Measurements from ENCODE around the gene OR1F1.
"Not testable (repeated sequence)": the region's sequence is repeated elsewhere in the genome, so short reads cannot be mapped to it uniquely, and the experiment has no call there.

Gene OR1F1

DNA sequence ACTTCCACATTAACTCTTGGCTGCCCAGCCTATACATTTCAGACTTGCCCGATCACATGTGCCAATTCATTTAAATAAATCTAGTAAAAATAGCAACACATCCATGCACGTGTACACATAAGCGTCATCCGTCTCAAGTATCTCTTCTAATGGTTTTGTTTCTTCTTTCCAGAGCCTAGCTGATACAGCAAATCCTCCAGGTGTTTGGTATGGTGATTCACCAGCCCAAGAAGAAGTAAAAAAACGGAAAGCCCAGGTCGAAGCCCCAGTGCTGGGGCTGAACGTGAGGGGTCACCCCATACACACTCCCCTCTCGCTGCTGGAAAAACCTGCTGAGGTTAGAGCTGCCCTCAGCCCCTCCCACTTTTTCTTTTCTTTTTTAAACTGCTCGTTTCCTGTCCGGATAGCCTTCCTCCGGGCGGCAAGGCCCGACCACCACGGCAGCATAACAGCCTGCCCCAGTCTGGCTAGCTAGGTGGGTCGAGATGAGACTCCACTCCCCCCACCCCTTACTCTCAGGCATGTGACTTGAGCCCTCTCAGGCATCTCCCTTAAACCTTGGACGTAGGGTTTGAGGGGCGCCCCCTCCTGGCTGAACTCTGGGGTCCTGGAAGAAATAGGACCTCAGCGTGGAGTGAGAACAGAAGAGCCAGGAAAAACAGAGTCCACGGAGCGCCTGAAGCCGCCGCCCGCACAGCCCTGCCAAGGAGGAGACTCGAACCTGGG is 13.9 kb upstream of the OR1F1 start:
- in situ Hi-C loops (cut with MboI; ENCODE audit: low sequenced_read_pairs), result no loop called here

DNA sequence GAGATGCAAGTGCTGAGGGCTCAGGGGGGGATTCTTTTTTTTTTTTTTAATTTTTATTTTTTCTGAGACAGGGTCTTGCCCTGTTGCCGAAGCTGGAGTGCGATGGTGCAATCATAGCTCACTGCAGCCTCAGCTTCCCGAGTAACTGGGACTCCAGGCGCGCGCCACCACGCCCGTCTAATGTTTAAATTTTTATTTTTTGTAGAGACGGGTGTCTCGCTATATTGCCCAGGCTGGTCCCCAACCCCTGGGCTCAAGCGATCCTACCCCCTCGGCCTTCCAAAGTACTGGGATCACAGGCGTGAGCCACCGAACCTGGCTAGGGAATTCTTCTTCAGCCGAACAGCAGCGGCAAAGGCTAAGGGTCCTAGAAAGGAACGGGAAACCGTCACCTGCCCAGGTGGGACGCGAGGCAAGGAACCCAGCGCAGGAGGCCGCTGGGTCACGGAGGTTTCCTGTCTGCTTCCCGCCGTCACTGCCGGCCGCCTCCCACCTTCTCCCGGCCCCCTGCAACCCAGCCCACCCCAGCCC is 13.3 kb upstream of the OR1F1 start:
- in situ Hi-C loops (cut with MboI; ENCODE audit: low sequenced_read_pairs), result no loop called here

DNA sequence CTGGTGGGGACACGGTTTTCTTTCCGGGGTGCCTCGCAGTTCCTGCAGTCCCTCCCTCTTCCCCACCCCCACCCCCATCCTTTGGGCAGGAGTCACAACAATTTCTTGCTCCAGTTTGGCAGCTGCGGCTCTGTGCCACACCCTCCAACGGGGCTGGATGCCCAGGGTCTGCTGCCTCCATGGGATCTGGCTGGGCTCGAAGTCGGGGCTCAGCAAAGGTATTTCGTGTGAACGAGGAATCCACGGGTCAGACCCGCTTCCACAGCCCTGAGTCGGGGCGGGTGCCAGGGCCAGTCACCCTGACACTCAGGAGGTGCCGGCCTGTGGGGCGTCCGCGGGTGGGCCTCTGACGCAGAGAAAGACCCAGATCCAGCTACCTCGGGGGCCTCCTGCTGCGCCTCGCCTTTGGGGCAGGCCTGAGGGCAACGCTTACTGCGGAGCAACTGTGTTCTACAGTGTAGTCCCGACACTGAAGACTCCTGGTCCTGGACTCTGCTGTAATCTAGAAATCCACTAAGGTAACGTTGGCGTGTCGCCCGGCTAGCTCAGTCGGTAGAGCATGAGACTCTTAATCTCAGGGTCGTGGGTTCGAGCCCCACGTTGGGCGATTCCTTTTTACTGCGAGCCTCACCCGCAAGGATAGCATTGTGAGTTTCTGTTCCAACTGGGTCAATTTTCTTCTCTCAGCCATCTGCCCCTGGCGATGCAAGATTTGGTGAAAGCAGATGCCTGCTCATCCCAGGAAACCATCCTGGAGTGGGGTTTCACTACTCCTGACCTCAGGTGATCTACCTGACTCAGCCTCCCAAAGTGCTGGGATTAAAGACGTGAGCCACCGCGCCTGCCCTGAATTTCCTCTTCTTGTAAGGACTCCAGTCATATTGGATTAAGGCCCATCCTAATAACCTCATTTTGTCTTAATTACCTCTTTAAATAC is 12.6 kb upstream of the OR1F1 start:
- in situ Hi-C loops (cut with MboI; ENCODE audit: low sequenced_read_pairs), result no loop called here

- in situ Hi-C loops (cut with MboI; ENCODE audit: low sequenced_read_pairs), result no loop called here
Observed at GRCh38 chr16:3179651-3180050, 8.4 kb upstream of the OR1F1 start.

- in situ Hi-C loops (cut with MboI; ENCODE audit: low sequenced_read_pairs), result no loop called here
Observed at GRCh38 chr16:3180445-3180878, 7.5 kb upstream of the OR1F1 start.

- in situ Hi-C loops (cut with MboI; ENCODE audit: low sequenced_read_pairs), result not testable (repeated sequence)
Observed at GRCh38 chr16:3182293-3182607, 5.8 kb upstream of the OR1F1 start.

DNA sequence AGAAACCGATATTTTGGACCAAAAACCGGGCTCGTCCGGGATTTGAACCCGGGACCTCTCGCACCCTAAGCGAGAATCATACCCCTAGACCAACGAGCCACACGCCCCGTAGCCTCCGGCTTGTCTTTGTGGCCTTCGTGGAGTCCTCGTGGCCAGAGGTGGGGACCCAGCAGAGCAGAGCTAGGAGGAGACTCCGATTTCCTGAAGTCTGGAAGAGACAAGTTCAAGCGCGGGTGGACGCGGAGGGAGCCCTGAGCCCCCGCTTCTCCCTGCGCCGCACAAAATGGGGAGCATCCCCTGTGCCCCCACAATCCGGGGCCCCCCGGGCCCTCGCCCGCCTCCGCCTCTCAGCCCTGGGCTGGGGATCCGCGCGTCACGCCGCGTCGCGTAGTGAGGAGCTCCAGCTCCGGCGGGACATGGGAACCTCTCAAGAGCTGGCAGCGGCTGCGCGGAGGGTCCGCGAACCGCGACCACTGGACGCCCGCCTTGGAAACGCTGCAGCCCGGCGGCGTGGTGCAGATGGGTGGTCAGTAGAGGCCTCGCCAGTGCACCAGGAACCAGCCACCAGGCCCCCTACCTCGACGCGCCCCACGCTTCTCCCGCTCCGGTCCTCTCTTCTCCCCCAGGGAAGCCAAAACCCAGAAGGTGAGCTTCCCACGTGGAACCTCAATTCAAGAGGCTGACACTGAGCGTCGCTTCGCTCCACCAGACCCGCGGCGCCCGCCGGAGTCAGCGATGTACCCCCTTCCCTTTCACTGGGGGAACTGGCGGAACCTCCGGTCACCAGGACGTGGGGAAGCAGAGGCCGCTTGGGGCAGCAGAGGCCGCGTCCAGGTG is 5.2 kb upstream of the OR1F1 start:
- in situ Hi-C loops (cut with MboI; ENCODE audit: low sequenced_read_pairs), result no loop called here

- in situ Hi-C loops (cut with MboI; ENCODE audit: low sequenced_read_pairs), result no loop called here
Observed at GRCh38 chr16:3183445-3184139, 4.4 kb upstream of the OR1F1 start.

DNA sequence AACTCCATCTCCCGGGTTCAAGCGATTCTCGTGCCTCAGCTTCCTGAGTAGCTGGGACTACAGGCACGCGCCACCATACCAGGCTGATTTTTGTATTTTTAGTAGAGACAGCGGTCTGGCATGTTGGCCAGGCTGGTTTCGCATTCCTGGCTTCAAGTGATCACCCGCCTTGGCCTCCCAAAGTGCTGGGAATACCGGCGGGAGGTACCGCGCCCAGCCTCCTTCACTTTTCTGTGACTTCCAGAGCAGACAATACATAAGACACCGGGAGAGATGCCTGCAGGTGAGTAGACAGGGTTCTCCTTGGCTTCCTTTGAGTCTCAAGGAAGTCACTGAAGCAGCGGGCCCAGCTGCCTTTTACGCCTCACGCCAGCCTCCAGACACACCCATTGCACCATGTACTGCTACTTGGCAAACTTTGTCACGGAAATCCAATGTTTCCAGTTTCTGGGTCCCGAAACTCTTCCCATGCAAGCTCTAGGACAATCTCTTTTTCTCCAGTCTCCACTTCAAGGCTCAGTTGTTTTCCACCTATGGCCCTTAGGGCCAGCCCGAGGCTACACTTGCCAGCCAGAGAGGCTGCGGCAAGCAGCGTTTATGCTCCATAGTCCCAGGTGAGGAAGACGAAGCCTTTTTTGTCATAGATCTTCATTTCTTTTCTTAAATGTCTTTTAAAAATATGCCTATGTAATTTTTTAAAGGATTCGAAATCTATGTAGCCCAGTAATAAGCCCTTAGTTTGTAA is 886 bp upstream of the OR1F1 start:
- in situ Hi-C loops (cut with MboI; ENCODE audit: low sequenced_read_pairs), result no loop called here

GRCh38 chr16:3188675-3188924 is 596 bp downstream of the OR1F1 start:
- in situ Hi-C loops (cut with MboI; ENCODE audit: low sequenced_read_pairs), result no loop called here

DNA sequence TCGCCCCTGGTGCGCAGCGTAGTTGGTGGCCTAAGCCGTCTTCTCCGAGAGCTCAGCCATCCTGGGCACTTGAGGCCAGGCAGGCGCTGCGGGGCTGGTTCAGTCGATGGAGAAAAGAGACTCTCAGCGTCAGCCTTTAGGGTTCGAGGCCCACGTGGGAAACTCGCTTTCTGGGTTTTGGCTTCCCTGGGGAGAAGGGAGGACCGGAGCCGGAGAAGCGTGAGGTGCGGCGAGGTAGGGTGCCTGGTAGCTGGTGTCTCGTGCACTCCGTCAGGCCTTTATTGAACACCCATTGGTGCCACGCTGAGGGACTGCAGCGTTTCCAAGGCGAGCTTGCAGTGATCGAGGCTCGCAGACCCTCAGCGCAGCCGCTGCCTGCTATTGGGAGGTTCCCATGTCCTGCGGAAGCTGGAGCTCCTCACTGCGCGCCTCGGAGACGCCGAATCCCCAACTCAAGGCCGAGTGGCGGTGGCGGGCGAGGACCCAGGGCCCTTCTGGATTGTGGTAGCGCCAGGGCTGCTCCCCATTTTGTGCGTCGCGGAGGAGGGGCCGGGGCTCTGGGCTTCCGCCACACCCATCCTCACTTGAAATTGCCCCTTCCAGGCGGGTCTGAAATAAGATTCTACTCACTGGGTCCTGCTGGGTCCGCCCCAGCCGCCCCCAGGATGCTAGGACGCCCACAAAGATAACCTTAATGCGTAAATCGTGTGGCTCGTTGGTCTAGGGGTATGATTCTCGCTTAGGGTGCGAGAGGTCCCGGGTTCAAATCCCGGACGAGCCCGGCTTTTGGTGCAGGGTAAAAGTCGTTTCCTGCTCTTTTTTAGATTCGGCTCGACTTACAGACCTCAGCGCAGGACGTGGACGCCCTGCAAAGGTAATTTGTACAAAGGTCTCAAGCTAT is 1.2 kb downstream of the OR1F1 start:
- in situ Hi-C loops (cut with MboI; ENCODE audit: low sequenced_read_pairs), result no loop called here

GRCh38 chr16:3189869-3190268 is 1.9 kb downstream of the OR1F1 start:
- in situ Hi-C loops (cut with MboI; ENCODE audit: low sequenced_read_pairs), result no loop called here

DNA sequence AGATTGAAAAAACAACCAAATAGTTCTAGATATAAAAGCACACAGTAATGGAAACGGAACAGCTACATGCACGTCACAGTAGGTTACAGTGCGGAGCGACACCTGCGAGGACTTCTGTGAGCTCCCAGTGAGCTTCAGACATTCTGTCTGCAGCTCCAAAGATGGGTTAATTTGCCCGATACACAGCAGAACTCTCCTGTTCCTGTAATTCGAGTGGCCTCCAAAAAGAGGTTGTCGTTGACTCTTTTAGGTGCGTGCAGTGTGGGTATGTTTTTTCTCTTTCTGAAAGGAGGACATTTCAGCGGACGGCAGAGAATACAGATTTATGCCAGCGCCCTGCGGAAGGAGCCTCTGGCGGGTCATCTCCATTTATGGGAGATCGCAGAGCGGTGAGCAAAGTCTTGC is 2.9 kb downstream of the OR1F1 start:
- in situ Hi-C loops (cut with MboI; ENCODE audit: low sequenced_read_pairs), result no loop called here

DNA sequence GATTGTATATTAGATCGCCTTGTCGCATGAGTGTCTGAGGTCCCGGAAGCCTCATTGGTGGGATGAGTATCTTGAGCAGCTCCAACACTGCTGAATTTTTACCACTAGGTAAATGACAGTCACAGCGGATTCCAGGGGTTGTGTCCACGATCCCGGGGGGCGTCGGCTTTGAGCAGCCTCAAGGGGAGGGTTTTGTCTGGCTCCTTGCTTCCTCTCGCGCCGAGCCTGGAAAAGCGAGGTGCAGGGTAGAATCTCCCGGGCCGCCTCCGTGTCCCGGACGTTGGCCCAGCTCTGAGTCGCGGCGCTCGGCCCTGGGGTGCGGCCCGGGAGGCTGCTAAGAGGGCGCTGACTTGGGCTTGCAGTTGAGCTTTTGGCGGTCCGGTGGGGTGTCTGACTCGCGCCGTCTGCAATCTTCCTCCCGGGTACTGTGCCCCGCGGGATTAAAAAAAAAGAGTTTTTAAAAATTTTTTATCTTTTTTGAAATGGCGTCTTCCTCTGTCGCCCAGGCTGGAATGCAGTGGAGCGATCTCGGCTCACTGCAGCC is 4.5 kb downstream of the OR1F1 start:
- in situ Hi-C loops (cut with MboI; ENCODE audit: low sequenced_read_pairs), result no loop called here

DNA sequence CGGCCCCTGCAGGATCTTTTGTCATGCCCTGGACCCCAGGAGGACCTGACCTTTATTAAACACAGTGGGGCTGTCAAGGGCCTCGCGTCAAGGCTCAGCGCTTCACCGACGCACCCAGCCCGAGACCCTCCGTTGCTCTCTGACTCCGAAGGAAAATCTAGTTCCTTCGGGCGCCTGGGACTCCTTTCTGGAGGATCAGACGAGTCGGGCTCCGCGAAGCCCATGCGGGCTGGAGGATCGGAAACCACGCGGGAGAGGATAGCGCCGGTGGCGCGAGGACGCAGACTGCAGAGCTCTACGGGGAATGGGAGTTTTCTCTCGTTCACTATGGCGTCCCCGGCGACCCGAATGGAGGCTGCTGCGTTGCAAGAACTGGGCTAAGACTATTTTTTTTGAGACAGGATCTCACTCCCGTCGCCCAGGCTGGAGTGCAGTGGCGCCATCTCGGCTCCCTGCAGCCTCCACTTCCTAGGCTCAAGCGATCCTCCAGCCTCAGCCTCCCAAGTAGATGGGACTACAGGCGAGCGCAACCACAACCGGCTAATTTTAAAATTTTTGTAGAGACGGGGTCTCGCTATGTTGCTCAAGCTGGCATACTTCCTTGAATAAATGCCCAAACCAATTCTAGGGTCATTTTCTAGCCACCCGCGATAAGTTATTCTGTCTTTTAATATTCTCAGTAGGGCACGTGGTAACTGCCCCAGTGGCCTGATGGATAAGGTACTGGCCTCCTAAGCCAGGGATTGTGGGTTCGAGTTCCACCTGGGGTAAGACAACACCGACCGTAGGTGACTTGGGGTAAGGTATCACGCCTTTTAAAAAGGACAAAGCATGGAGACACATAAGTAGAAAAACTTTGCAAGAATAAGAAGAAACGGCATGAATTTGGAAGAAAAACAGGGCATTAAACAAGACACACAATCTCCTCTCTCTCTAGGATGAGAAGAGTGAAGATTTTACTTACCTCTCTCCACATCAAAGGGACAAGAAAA is 5.5 kb downstream of the OR1F1 start:
- in situ Hi-C loops (cut with MboI; ENCODE audit: low sequenced_read_pairs), result no loop called here

- in situ Hi-C loops (cut with MboI; ENCODE audit: low sequenced_read_pairs), result no loop called here
Observed at GRCh38 chr16:3194792-3195191, 6.8 kb downstream of the OR1F1 start.

GRCh38 chr16:3195975-3196374 is 8.0 kb downstream of the OR1F1 start:
- in situ Hi-C loops (cut with MboI; ENCODE audit: low sequenced_read_pairs), result no loop called here

All from HL-60/S4 treated with phorbol 12-myristate 13-acetate at 8.2 ng/mL for 4 days and 3 days (cell line).